Measurements from ENCODE around the gene SCT.
"Not testable (repeated sequence)": the region's sequence is repeated elsewhere in the genome, so short reads cannot be mapped to it uniquely, and the experiment has no call there.

SCT gene, protein sequence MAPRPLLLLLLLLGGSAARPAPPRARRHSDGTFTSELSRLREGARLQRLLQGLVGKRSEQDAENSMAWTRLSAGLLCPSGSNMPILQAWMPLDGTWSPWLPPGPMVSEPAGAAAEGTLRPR

DNA sequence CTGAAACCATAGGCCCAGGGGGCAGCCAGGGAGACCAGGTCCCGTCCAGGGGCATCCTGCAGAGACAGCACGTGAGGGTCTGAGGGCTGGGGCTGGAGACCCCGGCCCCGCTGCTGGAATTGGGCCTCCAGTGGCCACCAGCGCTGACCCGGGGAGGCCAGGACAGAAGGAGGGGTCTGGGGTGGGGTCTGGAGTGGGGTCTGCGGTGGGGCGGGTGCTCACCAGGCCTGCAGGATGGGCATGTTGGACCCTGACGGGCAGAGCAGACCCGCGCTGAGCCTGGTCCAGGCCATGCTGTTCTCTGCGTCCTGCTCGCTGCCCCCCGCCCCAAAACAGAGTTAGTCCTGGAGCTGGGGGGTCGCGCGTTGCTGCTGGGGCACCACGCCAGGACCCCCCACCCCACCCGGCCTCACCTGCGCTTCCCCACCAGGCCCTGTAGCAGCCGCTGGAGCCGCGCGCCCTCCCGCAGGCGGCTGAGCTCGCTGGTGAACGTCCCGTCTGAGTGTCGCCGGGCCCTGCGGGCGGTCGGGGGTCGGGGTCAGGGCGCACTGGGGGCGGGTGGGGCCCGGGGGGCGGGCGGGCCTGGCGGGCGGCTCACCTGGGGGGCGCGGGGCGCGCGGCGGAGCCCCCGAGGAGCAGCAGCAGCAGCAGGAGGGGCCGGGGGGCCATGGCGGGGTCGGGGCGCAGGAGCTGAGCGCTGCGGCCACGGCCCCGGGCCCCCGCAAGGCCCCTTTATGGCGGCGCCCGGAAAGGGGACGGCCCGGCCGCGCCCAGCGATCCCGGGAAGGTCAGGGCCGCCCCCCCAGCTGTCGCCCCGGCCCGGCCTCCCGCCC is at the start of gene SCT:
TSS of gene SCT (minus strand) at position 707 of the 833 bp plus-strand sequence. CDS start at position 669, 38 bp downstream.
- no peak for FAIRE-seq

GRCh38 chr11:674406-674805 is 47.4 kb upstream of the SCT start:
- no peak for FAIRE-seq

GRCh38 chr11:673866-674265 is 46.9 kb upstream of the SCT start:
- no peak for FAIRE-seq

DNA sequence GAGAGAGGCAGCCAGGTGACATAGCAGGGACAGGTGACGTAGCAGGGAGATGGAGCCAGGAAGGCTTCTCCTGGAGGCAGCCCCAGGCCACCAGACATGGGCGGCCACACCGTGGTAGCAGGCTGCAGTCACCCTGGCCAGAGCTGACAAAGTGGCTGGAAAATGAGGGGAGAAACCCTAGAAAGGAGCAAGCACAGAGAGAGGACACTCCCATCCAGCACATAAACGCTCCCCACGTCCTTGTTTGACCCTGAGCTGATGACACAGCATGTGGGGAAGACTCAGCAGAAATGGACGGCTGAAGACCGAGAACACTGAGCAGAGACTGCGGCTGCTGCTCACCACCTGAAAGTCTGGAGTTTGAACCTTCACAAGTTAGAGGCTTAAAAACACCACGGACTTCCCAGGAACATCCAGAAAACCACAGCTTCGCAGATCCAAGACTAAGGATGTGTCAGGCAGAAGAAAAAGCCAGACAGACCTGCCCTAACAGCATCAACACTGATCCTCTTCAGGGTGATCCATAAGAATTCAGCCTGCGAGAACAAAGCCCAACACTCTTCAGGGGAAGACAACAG is 38.8 kb upstream of the SCT start:
- no peak for FAIRE-seq

DNA sequence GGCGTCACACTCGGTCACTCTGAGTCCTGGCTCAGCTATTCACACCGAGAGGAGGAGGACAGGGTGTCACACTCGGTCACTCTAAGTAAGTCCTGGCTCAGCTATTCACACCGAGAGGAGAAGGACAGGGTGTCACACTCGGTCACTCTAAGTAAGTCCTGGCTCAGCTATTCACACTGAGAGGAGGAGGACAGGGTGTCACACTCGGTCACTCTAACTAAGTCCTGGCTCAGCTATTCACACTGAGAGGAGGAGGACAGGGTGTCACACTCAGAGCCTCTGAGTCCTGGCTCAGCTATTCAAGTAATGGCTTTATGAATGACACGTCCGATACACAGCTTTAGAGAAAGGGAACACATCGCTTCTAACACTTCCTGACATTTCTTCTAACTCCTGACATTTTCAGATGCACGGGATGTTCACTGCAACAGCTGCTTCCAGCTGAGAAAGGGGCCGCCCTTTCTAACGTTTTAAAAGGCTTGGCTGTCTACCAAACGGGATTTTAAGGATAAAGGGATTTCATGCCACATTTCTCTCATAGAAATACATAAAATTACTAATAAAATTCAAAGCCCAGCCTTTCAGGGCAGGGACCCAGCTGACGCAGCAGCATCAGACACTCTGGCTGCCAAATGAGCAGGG is 38.2 kb upstream of the SCT start:
- FAIRE-seq: no peak

DNA sequence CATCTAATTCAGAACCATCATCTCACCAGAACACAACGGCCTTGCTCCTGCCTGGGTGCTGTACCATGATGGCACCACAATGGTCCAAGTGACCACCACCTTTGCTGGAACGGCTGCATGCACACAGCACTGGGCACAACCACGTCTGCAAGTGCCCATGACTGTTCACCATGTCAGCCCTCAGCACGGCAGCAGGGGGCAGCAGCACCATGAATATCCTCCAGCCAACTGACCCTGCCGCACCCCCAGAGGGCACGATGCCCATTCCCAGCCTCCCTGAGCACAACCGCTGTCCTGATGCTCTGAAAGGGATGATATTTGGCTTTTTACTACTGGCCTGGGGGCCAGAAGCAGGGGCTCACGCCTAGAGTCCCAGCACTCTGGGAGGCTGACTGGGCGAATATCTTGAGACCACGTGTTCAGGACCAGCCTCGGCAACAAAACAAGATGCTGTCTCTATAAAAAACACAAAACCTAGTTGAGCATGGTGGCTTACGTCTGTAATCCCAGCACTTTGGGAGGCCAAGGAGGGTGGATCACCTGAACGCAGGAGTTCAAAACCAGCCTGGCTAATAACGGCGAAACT is 35.8 kb upstream of the SCT start:
- FAIRE-seq: no peak

DNA sequence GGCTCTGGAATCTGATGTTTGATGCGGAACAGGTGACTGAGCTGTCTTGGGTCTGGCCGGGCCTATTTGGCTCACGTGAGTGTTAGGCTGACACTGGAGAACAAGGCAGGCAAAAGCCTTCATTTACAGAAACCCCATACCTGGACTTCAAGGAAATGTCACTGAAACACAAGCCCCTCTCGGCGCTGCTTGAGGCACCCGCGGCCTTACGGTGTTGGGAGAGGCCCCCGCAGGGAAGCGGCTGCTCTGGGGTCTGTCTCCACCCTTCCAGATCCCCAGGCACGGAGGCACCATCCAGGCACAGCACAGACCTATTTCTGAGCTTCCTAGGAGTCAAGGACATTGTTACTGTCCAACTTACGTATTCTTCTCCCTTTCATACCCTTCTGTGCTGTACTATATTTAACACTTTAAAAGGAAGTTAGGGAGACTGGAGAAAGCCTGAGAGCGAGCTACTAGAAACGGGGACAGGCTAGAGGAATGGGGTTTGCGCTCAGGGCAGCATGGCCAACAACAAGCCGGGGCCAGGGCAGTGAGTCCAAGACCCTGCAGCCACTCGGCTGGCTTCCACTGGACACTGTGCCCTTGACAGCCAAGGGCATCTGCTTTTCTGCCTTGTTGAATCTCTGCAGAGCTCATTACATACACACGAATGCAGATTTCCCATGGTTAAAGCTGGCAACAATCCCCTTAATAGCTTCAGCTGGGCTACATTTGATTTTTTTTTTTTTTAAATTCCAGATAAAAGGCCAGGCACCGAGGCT is 33.9 kb upstream of the SCT start:
- no peak for FAIRE-seq

DNA sequence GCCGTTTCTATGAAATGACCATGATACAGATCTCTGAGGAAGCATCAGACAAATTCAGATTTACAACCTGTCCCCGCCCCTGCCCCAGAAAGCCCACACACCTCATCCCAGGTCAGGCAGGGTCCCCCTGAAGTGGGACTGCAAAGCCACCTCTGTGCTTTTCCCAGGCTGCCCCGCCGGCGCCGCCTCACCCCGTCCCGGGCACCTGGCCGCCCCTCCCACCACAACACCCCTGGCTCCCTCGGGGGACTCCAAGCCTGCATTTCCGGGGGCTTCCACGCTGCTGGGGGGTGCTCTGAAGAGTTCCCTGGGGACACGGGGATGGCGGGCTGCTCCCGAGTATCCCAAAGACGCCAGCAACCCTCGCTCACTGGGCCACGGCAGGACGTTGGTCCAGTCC is 33.3 kb upstream of the SCT start:
- FAIRE-seq: no peak

GRCh38 chr11:659532-660085 is 32.6 kb upstream of the SCT start:
- FAIRE-seq: no peak

GRCh38 chr11:657691-658126 is 30.7 kb upstream of the SCT start:
- no peak for FAIRE-seq

DNA sequence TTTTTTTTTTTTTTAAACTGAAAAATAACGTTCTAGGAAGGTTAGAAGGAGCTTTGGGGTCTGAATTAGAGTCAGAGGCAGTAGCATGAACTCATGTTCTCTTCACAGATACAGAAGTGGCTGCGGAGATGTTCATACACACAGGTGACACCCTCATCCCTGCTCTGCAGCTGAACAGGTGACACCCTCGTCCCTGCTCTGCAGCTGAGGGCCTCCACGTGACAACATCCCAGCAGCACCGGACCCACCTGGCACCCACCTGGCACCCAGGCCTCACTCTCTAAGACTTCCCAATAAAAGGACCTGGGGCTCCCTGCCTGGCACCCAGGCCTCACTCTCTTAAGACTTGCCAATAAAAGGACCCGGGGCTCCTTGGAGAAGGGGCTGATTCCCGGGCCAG is 29.9 kb upstream of the SCT start:
- no peak for FAIRE-seq

- no peak for FAIRE-seq
These were observed 29.4 kb upstream of the SCT start for GRCh38 chr11:656426-656825.

GRCh38 chr11:655036-655726 is 28.2 kb upstream of the SCT start:
- FAIRE-seq: no peak

DNA sequence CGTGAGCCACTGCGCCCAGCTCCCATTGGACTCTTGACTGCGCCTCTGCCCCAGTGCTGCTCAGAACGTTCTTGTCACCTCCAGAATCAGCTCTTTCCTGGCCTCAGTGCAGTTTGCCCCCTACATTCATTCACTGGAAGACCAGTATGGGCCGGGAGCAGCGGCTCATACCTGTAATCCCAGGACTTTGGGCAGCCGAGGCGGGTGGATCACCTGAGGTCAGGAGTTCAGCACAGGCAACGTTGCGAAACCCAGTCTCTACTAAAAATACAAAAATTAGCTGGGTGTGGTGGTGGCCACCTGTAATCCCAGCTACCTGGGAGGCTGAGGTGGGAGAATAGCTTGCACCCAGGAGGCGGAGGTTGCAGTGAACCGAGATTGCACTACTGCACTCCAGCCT is 27.5 kb upstream of the SCT start:
- not testable (repeated sequence) for FAIRE-seq

GRCh38 chr11:653837-654236 is 26.9 kb upstream of the SCT start:
- no peak for FAIRE-seq

- not testable (repeated sequence) for FAIRE-seq
These were observed 26.2 kb upstream of the SCT start for GRCh38 chr11:653136-653535.

DNA sequence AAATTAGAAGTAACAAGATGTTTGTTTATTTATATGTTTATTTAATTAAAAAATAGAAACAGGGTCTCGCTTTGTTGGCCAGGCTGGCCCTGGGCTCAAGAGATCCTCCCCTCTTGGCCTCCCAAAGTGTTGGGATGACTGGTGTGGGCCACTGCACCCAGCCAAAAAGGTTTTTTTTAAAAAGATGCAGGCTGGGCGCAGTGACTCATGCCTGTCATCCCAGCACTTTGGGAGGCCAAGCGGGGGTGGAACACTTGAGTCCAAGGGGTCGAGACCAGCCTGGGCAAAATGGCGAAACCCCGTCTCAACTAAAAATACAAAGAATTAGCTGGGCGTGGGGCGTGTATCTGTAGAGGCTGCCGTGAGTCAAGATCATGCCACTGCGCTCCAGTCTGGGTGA is 23.5 kb upstream of the SCT start:
- no peak for FAIRE-seq

DNA sequence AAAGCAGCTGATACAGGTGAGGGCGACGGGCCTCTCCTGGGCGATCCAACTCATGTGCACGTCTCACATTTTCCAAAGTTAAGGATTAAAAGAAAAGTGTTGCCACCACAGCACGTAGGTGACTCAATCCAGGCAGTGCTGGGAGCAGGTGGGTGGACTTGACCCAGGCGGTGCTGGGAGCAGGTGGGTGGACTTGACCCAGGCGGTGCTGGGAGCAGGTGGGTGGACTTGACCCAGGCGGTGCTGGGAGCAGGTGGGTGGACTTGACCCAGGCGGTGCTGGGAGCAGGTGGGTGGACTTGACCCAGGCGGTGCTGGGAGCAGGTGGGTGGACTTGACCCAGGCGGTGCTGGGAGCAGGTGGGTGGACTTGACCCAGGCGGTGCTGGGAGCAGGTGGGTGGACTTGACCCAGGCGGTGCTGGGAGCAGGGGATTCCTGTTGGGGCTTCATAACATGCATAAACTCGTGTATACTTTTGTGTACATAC is 20.7 kb upstream of the SCT start:
- FAIRE-seq: not testable (repeated sequence)

DNA sequence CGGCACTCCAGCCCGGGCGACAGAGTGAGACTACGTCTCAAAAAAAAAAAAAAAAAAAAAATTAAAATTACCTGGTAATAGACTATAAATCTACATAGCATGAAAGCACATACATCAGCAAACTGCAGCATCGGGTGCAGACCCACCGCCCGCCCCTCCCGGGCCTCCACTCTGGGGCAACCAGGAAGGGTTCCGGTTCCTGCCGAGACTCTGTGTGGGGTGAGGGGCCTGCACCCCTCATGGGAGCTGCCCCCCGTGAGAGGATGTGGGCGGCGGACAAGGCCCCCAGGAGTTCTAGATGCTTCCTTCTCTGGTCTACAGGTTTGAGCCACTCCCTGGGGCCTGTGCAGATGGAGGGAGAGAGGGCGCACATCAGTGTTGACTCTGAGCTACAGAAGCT is 19.2 kb upstream of the SCT start:
- no peak for FAIRE-seq

- FAIRE-seq: no peak
These were observed 18.6 kb upstream of the SCT start for GRCh38 chr11:645536-645935.
